ENCODE data around the gene API5. TPM values are rescaled to one million over a fixed set of nuclear protein-coding genes. Genes with fewer than 3 reads are reported as not detected.

Gene API5
- total and polyA plus RNA-seq, 2 experiments from 2014 or later, result 44.8 to 107 TPM

- no peaks in the 10 kb centered on the region for H3K27me3 ChIP-seq
- no peak for DNase-seq (ENCODE audit: low spot score)
- H3K4me1 ChIP-seq (ENCODE audit: insufficient read depth), result no peaks in the 10 kb centered on the region
- no peaks in the 10 kb centered on the region for H4K20me1 ChIP-seq (ENCODE audit: insufficient read depth, poor library complexity, severe bottlenecking)
- H3K79me2 ChIP-seq, result no peaks in the 10 kb centered on the region
- no peaks in the 10 kb centered on the region for H3K9me3 ChIP-seq (ENCODE audit: low read depth)
- no peaks in the 10 kb centered on the region for H3K9me2 ChIP-seq (replicated peaks; ENCODE audit: insufficient read depth)
- no peak for TF ChIP-seq EZH2phosphoT487 (IDR thresholded peaks at IDR 0.05; ENCODE audit: low read depth, severe bottlenecking, unreplicated experiment)
- TF ChIP-seq, protein P1, sequence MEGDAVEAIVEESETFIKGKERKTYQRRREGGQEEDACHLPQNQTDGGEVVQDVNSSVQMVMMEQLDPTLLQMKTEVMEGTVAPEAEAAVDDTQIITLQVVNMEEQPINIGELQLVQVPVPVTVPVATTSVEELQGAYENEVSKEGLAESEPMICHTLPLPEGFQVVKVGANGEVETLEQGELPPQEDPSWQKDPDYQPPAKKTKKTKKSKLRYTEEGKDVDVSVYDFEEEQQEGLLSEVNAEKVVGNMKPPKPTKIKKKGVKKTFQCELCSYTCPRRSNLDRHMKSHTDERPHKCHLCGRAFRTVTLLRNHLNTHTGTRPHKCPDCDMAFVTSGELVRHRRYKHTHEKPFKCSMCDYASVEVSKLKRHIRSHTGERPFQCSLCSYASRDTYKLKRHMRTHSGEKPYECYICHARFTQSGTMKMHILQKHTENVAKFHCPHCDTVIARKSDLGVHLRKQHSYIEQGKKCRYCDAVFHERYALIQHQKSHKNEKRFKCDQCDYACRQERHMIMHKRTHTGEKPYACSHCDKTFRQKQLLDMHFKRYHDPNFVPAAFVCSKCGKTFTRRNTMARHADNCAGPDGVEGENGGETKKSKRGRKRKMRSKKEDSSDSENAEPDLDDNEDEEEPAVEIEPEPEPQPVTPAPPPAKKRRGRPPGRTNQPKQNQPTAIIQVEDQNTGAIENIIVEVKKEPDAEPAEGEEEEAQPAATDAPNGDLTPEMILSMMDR (IDR thresholded peaks at IDR 0.05; ENCODE audit: poor library complexity), result no peak
- no peak for TF ChIP-seq EZH2 (IDR thresholded peaks at IDR 0.05; ENCODE audit: borderline replicate concordance)
- H3K4me2 ChIP-seq, result no peak overlapping the region
- no peak overlapping the region for H2AFZ ChIP-seq
- H3K27ac ChIP-seq, result no peak overlapping the region
- H3K4me3 ChIP-seq, result no peak overlapping the region
- WGBS (ENCODE audit: low lambda C conversion rate, missing lambda C conversion rate), result 87% methylated on average over 7 of the region's 7 CpGs
- H3K36me3 ChIP-seq (replicated peaks; ENCODE audit: insufficient read depth, low read depth), result no peaks in the 10 kb centered on the region
Observed at GRCh38 chr11:43298397-43298796, 13.4 kb upstream of the API5 start.

DNA sequence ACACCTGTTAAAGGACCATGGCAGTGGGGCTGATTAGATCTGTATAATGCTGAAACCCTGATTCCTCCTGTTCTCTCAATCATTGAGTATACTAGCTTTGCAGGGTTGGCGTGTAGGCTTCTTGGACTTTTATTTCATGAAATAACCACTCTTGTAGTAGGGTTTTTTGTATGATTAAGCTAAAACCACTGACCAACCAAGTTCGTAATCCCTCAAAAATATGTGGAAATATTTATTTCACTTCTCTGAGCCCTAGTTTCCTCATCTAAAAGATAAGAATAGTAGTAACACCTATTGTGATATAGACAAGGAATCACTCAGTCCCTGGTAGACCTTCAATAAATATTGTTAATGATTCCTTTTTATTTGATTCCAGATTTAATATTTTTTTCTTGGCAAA, 4.2 kb downstream of the API5 start:
- no peak overlapping the region for H2AFZ ChIP-seq
- peaks cover 4% of the 10 kb centered on the region for H3K4me1 ChIP-seq (ENCODE audit: insufficient read depth)
- no peak overlapping the region for H3K27ac ChIP-seq
- H3K36me3 ChIP-seq (replicated peaks; ENCODE audit: insufficient read depth, low read depth), result no peaks in the 10 kb centered on the region
- 93% methylated on average over 2 of the region's 2 CpGs for WGBS (ENCODE audit: low lambda C conversion rate, missing lambda C conversion rate)
- no peak for DNase-seq (ENCODE audit: low spot score)
- peaks cover 77% of the 10 kb centered on the region for H3K79me2 ChIP-seq
- H3K4me3 ChIP-seq, result no peak overlapping the region
- peaks cover 62% of the 10 kb centered on the region for H4K20me1 ChIP-seq (ENCODE audit: insufficient read depth, poor library complexity, severe bottlenecking)
- no peak for TF ChIP-seq EZH2phosphoT487 (IDR thresholded peaks at IDR 0.05; ENCODE audit: low read depth, severe bottlenecking, unreplicated experiment)
- TF ChIP-seq, protein P1 (IDR thresholded peaks at IDR 0.05; ENCODE audit: poor library complexity), result no peak
- no peaks in the 10 kb centered on the region for H3K27me3 ChIP-seq
- no peak overlapping the region for H3K4me2 ChIP-seq
- H3K9me2 ChIP-seq (replicated peaks; ENCODE audit: insufficient read depth), result no peaks in the 10 kb centered on the region
- H3K9me3 ChIP-seq (ENCODE audit: low read depth), result no peaks in the 10 kb centered on the region

DNA sequence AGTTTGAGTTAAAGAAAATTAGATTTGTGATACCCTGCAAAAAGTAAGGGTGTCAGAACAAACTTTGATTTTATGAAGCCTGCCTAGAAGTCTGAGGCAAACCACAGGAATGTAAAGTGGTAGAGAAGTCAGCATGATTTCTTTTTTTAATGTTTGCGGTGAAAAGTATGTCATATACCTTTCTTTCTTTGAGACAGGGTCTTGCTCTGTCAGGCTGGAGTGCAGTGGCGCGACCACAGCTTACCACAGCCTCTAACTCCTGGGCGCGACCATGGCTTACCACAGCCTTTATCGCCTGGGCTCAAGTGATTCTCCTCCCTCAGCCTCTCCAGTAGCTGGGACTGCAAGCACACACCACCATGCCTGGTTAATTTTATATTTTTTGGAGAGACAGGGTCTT, 4.7 kb downstream of the API5 start:
- Histone ChIP-seq H3K4me1 (ENCODE audit: insufficient read depth) (peaks cover 4% of the 10 kb centered on the region), H3K27me3 (no peaks in the 10 kb centered on the region), H3K4me2 (no peak overlapping the region), H4K20me1 (ENCODE audit: insufficient read depth, poor library complexity, severe bottlenecking) (peaks cover 62% of the 10 kb centered on the region), H3K79me2 (peaks cover 77% of the 10 kb centered on the region), H3K4me3 (no peak overlapping the region), H3K27ac (no peak overlapping the region), H3K9me3 (ENCODE audit: low read depth) (no peaks in the 10 kb centered on the region), H3K9me2 (replicated peaks; ENCODE audit: insufficient read depth) (no peaks in the 10 kb centered on the region), H3K36me3 (replicated peaks; ENCODE audit: insufficient read depth, low read depth) (no peaks in the 10 kb centered on the region), H2AFZ (no peak overlapping the region)
- WGBS (ENCODE audit: low lambda C conversion rate, missing lambda C conversion rate), result 88% methylated on average over 6 of the region's 6 CpGs
- DNase-seq (ENCODE audit: low spot score), result no peak
- TF ChIP-seq, protein P1 (IDR thresholded peaks at IDR 0.05; ENCODE audit: poor library complexity), result no peak
- TF ChIP-seq EZH2 (IDR thresholded peaks at IDR 0.05; ENCODE audit: borderline replicate concordance) (no peak), EZH2phosphoT487 (IDR thresholded peaks at IDR 0.05; ENCODE audit: low read depth, severe bottlenecking, unreplicated experiment) (no peak)

DNA sequence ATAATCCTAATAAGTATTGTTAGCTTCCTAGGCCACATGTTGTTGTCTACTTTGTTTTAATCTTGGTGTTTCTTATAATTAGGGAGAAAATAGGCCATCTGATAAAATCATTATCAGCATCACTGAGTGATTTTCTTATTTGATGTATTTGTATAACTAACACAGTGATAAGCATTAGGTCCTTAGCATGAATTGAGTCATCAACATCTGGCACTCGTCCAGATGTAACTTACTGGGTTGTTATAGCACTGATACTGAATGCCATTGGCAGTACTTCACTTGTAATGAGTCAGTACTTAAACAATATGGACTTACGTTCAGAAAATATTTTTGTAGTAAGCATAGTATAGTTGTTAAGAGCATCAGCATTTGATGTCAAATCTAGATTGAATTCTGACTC, 16.2 kb downstream of the API5 start:
- Histone ChIP-seq H3K9me2 (replicated peaks; ENCODE audit: insufficient read depth) (no peaks in the 10 kb centered on the region), H3K36me3 (replicated peaks; ENCODE audit: insufficient read depth, low read depth) (peaks cover 5% of the 10 kb centered on the region), H4K20me1 (ENCODE audit: insufficient read depth, poor library complexity, severe bottlenecking) (no peaks in the 10 kb centered on the region), H3K79me2 (no peaks in the 10 kb centered on the region), H3K27ac (no peak overlapping the region), H3K4me2 (no peak overlapping the region), H2AFZ (no peak overlapping the region), H3K27me3 (no peaks in the 10 kb centered on the region), H3K9me3 (ENCODE audit: low read depth) (no peaks in the 10 kb centered on the region), H3K4me3 (no peak overlapping the region), H3K4me1 (ENCODE audit: insufficient read depth) (no peaks in the 10 kb centered on the region)
- WGBS (ENCODE audit: low lambda C conversion rate, missing lambda C conversion rate), result 62% methylated on average over 2 of the region's 2 CpGs
- TF ChIP-seq EZH2phosphoT487 (IDR thresholded peaks at IDR 0.05; ENCODE audit: low read depth, severe bottlenecking, unreplicated experiment) (no peak), EZH2 (IDR thresholded peaks at IDR 0.05; ENCODE audit: borderline replicate concordance) (no peak)
- TF ChIP-seq, protein P1 (IDR thresholded peaks at IDR 0.05; ENCODE audit: poor library complexity), result no peak
- peak; percentile 44 for DNase-seq (ENCODE audit: low spot score)

Data from hepatocyte (in vitro differentiated cells).